Spleen (tissue), 11 donors: ENCODE measurements around the gene ZNF747. TPM values are rescaled to one million over a fixed set of nuclear protein-coding genes. Genes with fewer than 3 reads are reported as not detected.

Source experiments
- DNase-seq: peaks from one replicate; pipeline ENCODE4 v3.0.0-alpha.2; 2020
- H3K27ac ChIP-seq, 8 donors: fragments of 200-600 bp; sonication (generic) in 7 of 8; 1 replicate in 4 of 8; 2 replicates in 4 of 8; pipeline versions ENCODE4 v1.5.0 to v1.8.0; 2016 to 2021; ENCODE audit warnings: inconsistent platforms in 4 of 8, mild to moderate bottlenecking in 4 of 8, moderate library complexity in 1 of 8
- H3K27me3 ChIP-seq, 7 donors: fragments of 200-600 bp; sonication (generic) in 6 of 7; replicated peaks in 1 of 7; 1 replicate in 4 of 7; 2 replicates in 3 of 7; pipeline versions ENCODE4 v1.5.0 to v1.8.0; 2016 to 2021; ENCODE audit warnings: inconsistent platforms in 3 of 7, mild to moderate bottlenecking in 1 of 7
- H3K36me3 ChIP-seq, 6 donors: fragments of 200-600 bp; sonication (generic) in 5 of 6; 1 replicate in 4 of 6; 2 replicates in 2 of 6; pipeline versions ENCODE4 v1.5.0 to v1.8.0; 2016 to 2021; ENCODE audit warnings: inconsistent platforms in 2 of 6
- H3K4me1 ChIP-seq, 6 donors: fragments of 200-600 bp; sonication (generic) in 5 of 6; 1 replicate in 3 of 6; 2 replicates in 3 of 6; pipeline versions ENCODE4 v1.5.0 to v1.8.0; 2016 to 2021; ENCODE audit warnings: inconsistent platforms in 3 of 6
- H3K4me3 ChIP-seq, 8 donors: fragments of 200-600 bp; sonication (generic) in 7 of 8; 1 replicate in 4 of 8; 2 replicates in 4 of 8; pipeline versions ENCODE4 v1.5.0 to v1.8.0; 2016 to 2021; ENCODE audit warnings: inconsistent platforms in 4 of 8, mild to moderate bottlenecking in 4 of 8, moderate library complexity in 2 of 8
- H3K9me3 ChIP-seq, 8 donors: fragments of 200-600 bp; sonication (generic) in 7 of 8; 1 replicate in 4 of 8; 2 replicates in 4 of 8; pipeline versions ENCODE4 v1.5.0 to v1.8.0; 2016 to 2021; ENCODE audit warnings: inconsistent platforms in 4 of 8
- CTCF ChIP-seq, 11 experiments: fragments of 200-600 bp in 7 of 11; fragments of 450-650 bp in 4 of 11; sonication (generic) in 4 of 11; IDR thresholded peaks in 8 of 11; conservative IDR thresholded peaks in 3 of 11; 1 replicate in 7 of 11; 2 replicates in 4 of 11; pipeline versions ENCODE4 v1.4.0 to v1.8.0; 2016 to 2021; ENCODE audit warnings: antibody characterized with exemption in 11 of 11, inconsistent platforms in 4 of 11, mild to moderate bottlenecking in 1 of 11
- POLR2A ChIP-seq, 3 donors: fragments of 450-650 bp; IDR thresholded peaks; one replicate each; pipeline ENCODE4 v1.5.1; 2017; ENCODE audit warnings: antibody characterized with exemption in 3 of 3, mild to moderate bottlenecking in 1 of 3
- POLR2AphosphoS5 ChIP-seq, 3 donors: sonication (generic); formaldehyde crosslinking; IDR thresholded peaks; one replicate each; pipeline ENCODE4 v1.5.1; 2017; ENCODE audit warnings: antibody characterized with exemption in 3 of 3
- WGBS, 5 donors: extraction: QIAGEN DNeasy Blood & Tissue Kit in 3 of 5; methylation state at CpG; one replicate each; pipeline versions ENCODE4 v1.1.5 to v1.1.7; 2013 to 2018; 5-methylcytosine and 5-hydroxymethylcytosine counted together
- intact Hi-C: fragments of 100-400 bp; cut with DNase I; formaldehyde crosslinking; loops from one replicate; pipeline ENCODE4 v1.15.0; 2023; ENCODE audit warnings: low total_unique reads
- polyA plus RNA-seq, 3 donors: library from polyadenylated mRNA; stranded (reverse); fragments of 200-250 nt; gene quantifications; one replicate each; pipeline ENCODE4 v1.2.1, GENCODE V29; 2013
- total RNA-seq, 7 donors: library from RNA; depleted of rRNA in 3 of 7; stranded (reverse); fragments of >200 nt in 3 of 7; fragmentation: NEBNext Ultra II Directional in 4 of 7; extraction: Animal tissue kit (Norgen Biotek cat#: 25700) in 4 of 7; gene quantifications; one replicate each; pipeline versions ENCODE4 v1.1.0 to v1.2.1, GENCODE V29; 2016 to 2021
- donor health status: healthy with polysubstance abuse.
- donor health status: DM: no; HTN: no; CAD: no; lungs with moderate emphysema.
- donor health status: DM: no; HTN: no; CAD: no.
- donor health status: Bipolar disorder and iron deficiency.
- donor health status: healthy.
- donor health status: DM: no; HTN: no; CAD: no.
- donor health status: DM: yes; HTN: yes; CAD: no.

Gene ZNF747
- total and polyA plus RNA-seq, 10 donors, result 5.9 to 16.1 (median 10.9) TPM

GRCh38 chr16:30561089-30561816, 26.6 kb upstream of the ZNF747 start:
- DNase-seq, result peak; percentile 86
- TF ChIP-seq POLR2AphosphoS5 (IDR thresholded peaks at IDR 0.05), result peak; percentile 60 to 82 (median 76)
- TF ChIP-seq CTCF (IDR thresholded peaks at IDR 0.05 in 8 of 11, conservative IDR thresholded peaks at IDR 0.05 in 3 of 11), result no peak
- Histone ChIP-seq H3K27me3 (peaks cover 0 to 4% (median 0%) of the 10 kb centered on the region in 7 donors), H3K4me1 (peaks cover 13 to 60% (median 34%) of the 10 kb centered on the region in 6 donors), H3K4me3 (peak overlapping the region; percentile 22 to 76 (median 46)), H3K36me3 (peaks cover 0 to 4% (median under 1%) of the 10 kb centered on the region in 6 donors), H3K9me3 (no peaks in the 10 kb centered on the region), H3K27ac (peak overlapping the region; percentile 74 to 98 (median 88))
- intact Hi-C loops, result no loop called here
- 7 to 24% (median 17%) methylated on average over 26 to 46 of the region's 46 CpGs for WGBS, 5 donors

- Histone ChIP-seq H3K36me3 (peaks cover 0 to 19% (median 15%) of the 10 kb centered on the region in 6 donors), H3K27me3 (peaks cover 0 to 4% (median 0%) of the 10 kb centered on the region in 7 donors), H3K4me1 (peaks cover 13 to 75% (median 41%) of the 10 kb centered on the region in 6 donors), H3K4me3 (no peak overlapping the region), H3K27ac (peak overlapping the region in 3 of 8 donors; percentile 96 to 99 (median 98)), H3K9me3 (no peaks in the 10 kb centered on the region)
- no peak for DNase-seq
- no peak for TF ChIP-seq CTCF (IDR thresholded peaks at IDR 0.05 in 8 of 11, conservative IDR thresholded peaks at IDR 0.05 in 3 of 11)
- TF ChIP-seq POLR2A (IDR thresholded peaks at IDR 0.05), result no peak
- no peak for TF ChIP-seq POLR2AphosphoS5 (IDR thresholded peaks at IDR 0.05)
- 87 to 93% (median 90%) methylated on average over 6 of the region's 6 CpGs for WGBS, 5 donors
- intact Hi-C loops, result no loop called here
Measured at GRCh38 chr16:30559690-30560089, 25.0 kb upstream of the ZNF747 start.

GRCh38 chr16:30558789-30559377, 24.2 kb upstream of the ZNF747 start:
- no peaks in the 10 kb centered on the region for H3K9me3 ChIP-seq
- peak overlapping the region; percentile 96 to 99 (median 98) for H3K27ac ChIP-seq
- 83 to 91% (median 86%) methylated on average over 21 of the region's 21 CpGs for WGBS, 5 donors
- TF ChIP-seq CTCF (IDR thresholded peaks at IDR 0.05 in 8 of 11, conservative IDR thresholded peaks at IDR 0.05 in 3 of 11) (no peak), POLR2A (IDR thresholded peaks at IDR 0.05) (no peak), POLR2AphosphoS5 (IDR thresholded peaks at IDR 0.05) (no peak)
- H3K4me1 ChIP-seq, result peaks cover 13 to 83% (median 45%) of the 10 kb centered on the region in 6 donors
- H3K36me3 ChIP-seq, result peaks cover 0 to 27% (median 23%) of the 10 kb centered on the region in 6 donors
- H3K4me3 ChIP-seq, result peak overlapping the region in 7 of 8 donors; percentile 68 to 97 (median 82)
- peaks cover 0 to 4% (median 0%) of the 10 kb centered on the region in 7 donors for H3K27me3 ChIP-seq
- no peak for DNase-seq
- intact Hi-C loops, result no loop called here
